Measurements from ENCODE around the gene RAD23B. TPM values are rescaled to one million over a fixed set of nuclear protein-coding genes. Genes with fewer than 3 reads are reported as not detected.
"Not testable (repeated sequence)": the region's sequence is repeated elsewhere in the genome, so short reads cannot be mapped to it uniquely, and the experiment has no call there.

Gene RAD23B
- total RNA-seq, 1 donor from 2014 or later = 85.6 TPM

GRCh38 chr9:107292821-107293542 lies 9.9 kb downstream of the RAD23B start:
- no peak for DNase-seq (ENCODE audit: extremely low read depth, low read depth, low spot score)

- no peak for DNase-seq (ENCODE audit: extremely low read depth, low read depth, low spot score)
These were observed 10.5 kb downstream of the RAD23B start for GRCh38 chr9:107293543-107294085.

DNA sequence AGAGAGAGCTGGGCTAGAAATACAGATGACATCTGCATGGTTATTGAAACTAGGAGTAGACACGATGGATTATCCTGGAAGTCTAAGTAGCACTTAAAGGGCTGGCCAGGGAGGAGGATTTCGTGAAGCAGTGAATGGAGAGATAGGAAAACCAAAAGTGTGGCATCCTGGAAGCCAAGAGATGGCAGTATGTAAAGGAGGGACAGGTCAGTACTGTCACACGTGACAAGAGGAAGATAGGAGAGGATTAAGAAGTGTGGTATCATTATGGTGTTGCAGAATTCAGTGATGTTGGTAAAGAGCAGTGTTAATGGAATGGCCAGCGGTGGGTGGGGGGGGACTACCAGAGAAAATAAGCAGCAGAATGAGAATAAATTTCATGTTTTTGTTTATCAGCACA lies 11.7 kb downstream of the RAD23B start:
- DNase-seq (ENCODE audit: extremely low read depth, low read depth, low spot score) = no peak

DNA sequence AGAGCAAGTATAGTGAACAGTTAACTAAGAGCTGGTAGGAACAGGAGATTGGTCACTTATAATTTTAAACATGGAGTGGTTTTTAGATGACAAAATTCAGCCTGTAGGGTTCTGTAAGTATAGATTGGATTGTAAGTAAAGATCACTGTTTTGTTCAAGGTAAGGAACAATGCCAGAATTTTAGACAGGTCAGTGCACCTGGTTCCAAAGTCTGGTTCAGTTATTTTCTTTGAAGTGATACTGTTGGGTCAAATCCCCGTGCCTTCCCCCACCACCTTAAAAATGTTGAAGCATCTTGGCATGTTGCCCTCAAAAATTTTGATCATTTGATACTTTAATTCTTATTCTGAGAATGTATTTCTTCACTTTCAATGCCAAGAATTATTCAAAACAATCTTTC lies 12.9 kb downstream of the RAD23B start:
- no peak for DNase-seq (ENCODE audit: extremely low read depth, low read depth, low spot score)

GRCh38 chr9:107296592-107296991 lies 13.5 kb downstream of the RAD23B start:
- not testable (repeated sequence) for DNase-seq (ENCODE audit: extremely low read depth, low read depth, low spot score)

GRCh38 chr9:107299437-107299836 lies 16.4 kb downstream of the RAD23B start:
- no peak for DNase-seq (ENCODE audit: extremely low read depth, low read depth, low spot score)

DNA sequence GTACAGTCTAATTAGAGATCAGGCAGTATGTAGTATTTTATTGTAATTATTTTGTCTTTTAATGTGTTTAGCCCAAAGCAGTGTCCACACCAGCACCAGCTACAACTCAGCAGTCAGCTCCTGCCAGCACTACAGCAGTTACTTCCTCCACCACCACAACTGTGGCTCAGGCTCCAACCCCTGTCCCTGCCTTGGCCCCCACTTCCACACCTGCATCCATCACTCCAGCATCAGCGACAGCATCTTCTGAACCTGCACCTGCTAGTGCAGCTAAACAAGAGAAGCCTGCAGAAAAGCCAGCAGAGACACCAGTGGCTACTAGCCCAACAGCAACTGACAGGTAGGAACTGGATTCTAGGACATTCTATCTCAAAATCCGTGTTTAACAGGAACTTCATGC lies 23.2 kb downstream of the RAD23B start:
- no peak for DNase-seq (ENCODE audit: extremely low read depth, low read depth, low spot score)

GRCh38 chr9:107307331-107307730 lies 24.3 kb downstream of the RAD23B start:
- no peak for DNase-seq (ENCODE audit: extremely low read depth, low read depth, low spot score)

DNA sequence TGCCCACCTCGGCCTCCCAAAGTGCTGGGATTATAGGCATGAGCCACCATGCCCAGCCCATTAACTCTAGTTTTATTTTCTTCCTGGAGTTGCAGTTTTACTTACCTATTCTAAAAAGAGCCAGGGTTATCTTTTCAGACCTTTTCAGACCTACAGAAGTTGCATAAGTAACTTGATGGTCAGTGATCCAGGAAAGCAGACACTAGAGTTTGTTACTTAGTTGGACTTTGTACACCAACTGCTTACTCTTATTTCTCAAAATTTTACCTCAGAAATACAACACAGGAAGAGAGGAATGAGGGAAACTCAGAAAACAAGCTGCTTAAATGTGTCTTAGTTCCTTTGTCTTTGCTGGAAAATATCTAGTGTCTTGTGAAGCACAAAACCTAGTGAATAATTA lies 25.4 kb downstream of the RAD23B start:
- DNase-seq (ENCODE audit: extremely low read depth, low read depth, low spot score) = no peak

DNA sequence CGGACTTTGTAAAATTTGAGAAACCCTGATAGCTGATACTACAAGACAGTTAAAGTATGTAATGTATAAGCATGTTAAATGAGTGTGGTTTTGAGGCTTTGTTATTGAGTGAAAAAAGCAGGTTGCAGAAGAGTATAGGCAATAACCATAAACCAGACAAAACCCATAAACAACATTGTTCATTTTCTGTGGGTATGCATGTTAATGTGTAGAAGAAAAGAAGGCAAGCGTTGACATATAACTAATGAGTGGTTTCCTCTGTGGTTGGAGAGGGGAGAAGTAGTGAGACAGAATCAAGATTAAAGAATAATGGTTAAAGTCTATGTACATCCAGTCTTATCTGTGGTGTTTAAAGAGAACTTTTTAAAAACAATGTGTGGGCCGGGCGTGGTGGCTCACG lies 26.2 kb downstream of the RAD23B start:
- no peak for DNase-seq (ENCODE audit: extremely low read depth, low read depth, low spot score)

GRCh38 chr9:107312376-107313050 lies 29.4 kb downstream of the RAD23B start:
- DNase-seq (ENCODE audit: extremely low read depth, low read depth, low spot score) = no peak

DNA sequence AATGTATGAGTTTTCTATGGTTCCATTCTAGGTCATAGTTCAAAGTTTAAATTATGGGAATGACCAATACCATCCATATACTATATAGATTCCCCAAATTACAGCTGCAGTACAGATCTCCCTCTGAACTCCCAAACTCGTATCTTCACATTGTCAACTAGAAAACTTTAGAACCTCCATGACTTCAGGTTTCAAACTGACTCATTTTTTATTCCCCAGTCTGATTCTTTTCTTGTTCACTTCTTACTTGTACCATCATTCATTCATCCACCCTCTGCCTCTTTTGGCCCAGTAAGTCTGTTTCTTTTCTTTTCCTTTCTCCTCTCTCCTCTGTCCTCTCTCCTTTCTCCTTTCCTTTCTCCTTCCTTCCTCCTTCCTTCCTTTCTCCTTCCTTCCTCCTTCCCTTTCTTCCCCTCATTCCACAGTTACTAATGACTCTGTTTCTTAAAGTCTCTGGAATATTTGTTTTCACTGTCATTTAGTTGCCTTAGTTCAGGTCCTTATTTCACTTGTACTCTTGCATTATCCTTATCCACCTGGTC lies 30.5 kb downstream of the RAD23B start:
- DNase-seq (ENCODE audit: extremely low read depth, low read depth, low spot score) = no peak

GRCh38 chr9:107314763-107315162 lies 31.7 kb downstream of the RAD23B start:
- no peak for DNase-seq (ENCODE audit: extremely low read depth, low read depth, low spot score)

DNA sequence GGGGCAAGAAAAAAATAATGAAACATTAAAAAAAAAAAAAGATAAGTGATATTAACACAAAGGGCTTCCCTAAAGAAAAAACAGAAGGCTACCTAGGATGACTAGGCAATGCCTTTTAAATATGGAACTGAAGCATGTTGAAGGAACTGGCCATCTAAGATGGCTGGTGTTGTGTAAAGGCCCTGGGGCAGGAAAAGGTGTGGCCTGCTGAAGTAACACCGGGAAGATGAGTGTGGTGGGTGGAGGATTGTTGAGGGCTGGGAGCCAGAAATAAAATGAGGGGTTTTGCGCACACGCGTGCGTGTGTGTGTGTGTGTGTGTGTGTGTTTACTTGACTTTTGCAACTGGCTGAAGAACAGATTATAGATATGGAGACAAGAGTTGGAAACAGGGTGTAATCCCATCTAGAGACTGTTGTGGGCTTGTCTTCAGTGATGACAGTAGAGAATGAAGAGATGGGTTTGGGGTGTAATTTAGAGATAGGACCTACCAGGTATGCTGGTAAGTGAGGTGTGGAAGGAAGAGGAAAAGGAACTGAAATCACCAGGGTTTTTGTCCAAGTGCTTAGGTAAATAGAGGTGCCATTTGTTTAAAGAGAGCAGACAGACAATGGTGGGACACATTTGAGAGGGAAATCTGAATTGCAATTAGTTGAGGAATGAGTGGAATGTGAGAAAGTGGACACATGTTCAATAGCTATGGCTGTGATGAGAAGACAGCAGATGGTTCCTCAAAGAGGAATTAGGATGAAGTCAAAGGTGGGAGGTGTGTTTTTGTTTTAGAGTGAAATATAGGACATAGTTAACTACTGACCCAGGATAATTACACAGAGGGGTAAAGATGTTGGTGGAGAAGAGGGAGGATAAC lies 33.9 kb downstream of the RAD23B start:
- no peak for DNase-seq (ENCODE audit: extremely low read depth, low read depth, low spot score)

GRCh38 chr9:107322643-107323042 lies 39.6 kb downstream of the RAD23B start:
- no peak for DNase-seq (ENCODE audit: extremely low read depth, low read depth, low spot score)

DNA sequence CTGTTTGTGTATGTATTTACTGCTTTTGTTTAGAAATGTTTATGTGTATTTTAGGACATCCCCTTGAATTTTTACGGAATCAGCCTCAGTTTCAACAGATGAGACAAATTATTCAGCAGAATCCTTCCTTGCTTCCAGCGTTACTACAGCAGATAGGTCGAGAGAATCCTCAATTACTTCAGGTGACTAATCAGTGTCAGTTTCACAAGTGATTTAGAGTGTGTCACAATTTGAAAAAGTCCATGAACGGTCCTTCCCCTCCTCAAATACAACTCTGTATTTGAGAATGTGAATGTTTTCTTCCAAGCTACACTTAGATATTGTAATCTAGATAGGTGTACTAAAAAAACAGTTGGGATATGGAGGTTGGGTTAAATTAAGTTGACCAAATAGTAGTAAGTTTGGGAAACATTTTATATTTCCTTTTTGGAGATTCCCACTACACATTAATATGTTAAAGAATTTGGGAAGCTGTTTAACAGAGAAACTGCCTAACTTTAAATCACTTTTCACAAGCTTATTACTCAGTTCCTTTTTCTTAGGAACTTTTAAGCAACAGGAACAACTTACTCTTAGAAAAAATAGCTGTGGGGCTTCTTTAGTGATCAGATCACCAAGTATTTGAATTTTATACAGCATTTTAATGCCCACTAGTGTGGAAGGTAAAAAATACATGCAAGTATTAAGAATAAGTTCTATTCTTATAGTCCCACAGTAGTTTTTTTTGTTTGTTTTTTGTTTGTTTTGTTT lies 40.9 kb downstream of the RAD23B start:
- no peak for DNase-seq (ENCODE audit: extremely low read depth, low read depth, low spot score)

DNA sequence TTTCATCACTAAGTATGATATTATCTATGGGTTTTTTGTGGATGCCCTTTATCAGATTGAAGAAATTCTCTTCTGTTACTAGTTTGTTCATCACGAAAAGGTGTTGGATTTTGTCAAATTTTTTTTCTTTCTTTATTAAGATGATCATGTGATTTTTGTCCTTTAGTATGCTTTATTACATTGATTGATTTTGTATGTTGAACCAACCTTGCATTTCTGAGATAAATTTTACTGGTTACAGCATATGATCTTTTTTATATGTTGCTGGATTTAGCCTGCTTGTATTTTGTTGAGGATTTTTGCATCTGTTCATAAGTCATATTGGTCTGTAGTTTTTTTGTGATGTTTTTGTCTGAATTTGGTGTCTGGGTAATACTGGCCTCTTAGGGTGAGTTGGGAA lies 42.8 kb downstream of the RAD23B start:
- no peak for DNase-seq (ENCODE audit: extremely low read depth, low read depth, low spot score)

DNA sequence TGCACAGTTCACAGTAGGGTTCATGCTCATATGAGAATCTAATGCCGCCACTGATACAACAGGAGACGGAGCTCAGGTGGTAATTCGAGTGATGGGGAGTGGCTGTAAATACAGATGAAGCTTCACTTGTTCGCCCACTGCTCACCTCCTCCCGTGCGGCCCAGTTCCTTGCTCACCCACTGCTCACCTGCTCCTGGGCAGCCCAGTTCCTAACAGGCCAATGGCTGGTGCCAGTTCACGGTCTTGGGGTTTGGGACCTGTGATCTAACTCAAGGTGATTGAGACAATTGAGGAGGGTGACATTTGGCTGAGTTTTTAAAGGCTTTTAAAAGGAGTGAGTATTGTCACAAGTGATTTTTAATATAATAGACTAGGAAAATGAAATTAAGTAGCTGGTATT lies 45.4 kb downstream of the RAD23B start:
- DNase-seq (ENCODE audit: extremely low read depth, low read depth, low spot score) = no peak

- no peak for DNase-seq (ENCODE audit: extremely low read depth, low read depth, low spot score)
These were observed 47.3 kb downstream of the RAD23B start for GRCh38 chr9:107330420-107330819.

DNA sequence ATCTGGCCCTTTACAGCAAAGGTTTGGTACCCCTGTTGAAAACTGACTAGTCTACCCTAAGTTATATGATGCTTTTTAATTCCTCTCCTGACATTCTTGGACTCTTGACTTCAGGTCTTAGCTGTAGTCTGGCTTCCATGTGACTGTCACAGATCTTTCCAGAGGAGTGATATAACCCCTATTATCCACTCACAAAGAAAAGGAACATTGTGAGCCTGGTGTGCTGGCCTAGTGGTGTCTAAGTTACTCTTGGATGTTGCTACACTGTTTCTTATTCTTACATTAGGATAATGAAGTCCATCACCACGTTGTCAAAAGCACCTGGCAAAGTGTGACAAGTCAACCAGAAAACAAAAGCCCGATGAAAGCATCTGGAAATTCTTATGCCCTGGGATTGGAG lies 49.8 kb downstream of the RAD23B start:
- no peak for DNase-seq (ENCODE audit: extremely low read depth, low read depth, low spot score)
